HepG2 (cell line): ENCODE results near the gene JSRP1. TPM values are rescaled to one million over a fixed set of nuclear protein-coding genes. Genes with fewer than 3 reads are reported as not detected.

Experiments used
- ARID5B ChIP-seq: IDR thresholded peaks from 2 replicates; pipeline ENCODE4 v1.4.0; 2020; ENCODE audit warnings: mild to moderate bottlenecking, missing genetic modification reagents
- EP300 ChIP-seq, 3 experiments: sonication (generic) in 1 of 3; formaldehyde crosslinking in 1 of 3; IDR thresholded peaks; 2 replicates each; pipeline versions ENCODE4 v1.5.1 to v1.6.1; 2011 to 2020; ENCODE audit warnings: low read depth in 2 of 3, low read length in 2 of 3, borderline replicate concordance in 1 of 3, improper control_type of control experiment in 1 of 3, mild to moderate bottlenecking in 1 of 3, missing genetic modification reagents in 1 of 3, moderate library complexity in 1 of 3
- FOXJ3 ChIP-seq: sonication (generic); formaldehyde crosslinking; IDR thresholded peaks from 2 replicates; pipeline ENCODE4 v1.4.0; 2020; ENCODE audit warnings: missing genetic modification reagents, mild to moderate bottlenecking, borderline replicate concordance
- GABPB1 ChIP-seq: IDR thresholded peaks from 2 replicates; pipeline ENCODE4 v1.6.1; 2016; ENCODE audit warnings: mild to moderate bottlenecking, missing genetic modification reagents, moderate library complexity, missing compliant biosample characterization
- HDAC2 ChIP-seq: sonication (generic); formaldehyde crosslinking; IDR thresholded peaks from 2 replicates; pipeline ENCODE4 v1.4.0; 2020; ENCODE audit warnings: missing genetic modification reagents
- MTA1 ChIP-seq: sonication (generic); formaldehyde crosslinking; IDR thresholded peaks from 2 replicates; pipeline ENCODE4 v1.4.0; 2020; ENCODE audit warnings: missing genetic modification reagents, mild to moderate bottlenecking, borderline replicate concordance
- NRL ChIP-seq: sonication (generic); formaldehyde crosslinking; IDR thresholded peaks from 2 replicates; pipeline ENCODE4 v1.5.0; 2020; ENCODE audit warnings: missing genetic modification reagents, mild to moderate bottlenecking, moderate library complexity, borderline replicate concordance
- PRPF4 ChIP-seq: fragments of 200-400 bp; formaldehyde crosslinking; IDR thresholded peaks from 2 replicates; pipeline ENCODE4 v1.6.1; 2016; ENCODE audit warnings: low read length, low read depth; ENCODE audit not compliant: poor library complexity, severe bottlenecking
- SKI ChIP-seq: fragments of 450-650 bp; IDR thresholded peaks from one replicate; pipeline ENCODE4 v1.6.1; 2018; ENCODE audit warnings: mild to moderate bottlenecking; ENCODE audit not compliant: partially characterized antibody
- TEAD3 ChIP-seq: optimal IDR thresholded peaks from 2 replicates; pipeline ENCODE3; 2016; ENCODE audit warnings: borderline replicate concordance
- TRIM22 ChIP-seq: fragments of 450-650 bp; IDR thresholded peaks from 2 replicates; pipeline ENCODE4 v1.6.1; 2017
- ZNF557 ChIP-seq: sonication (generic); formaldehyde crosslinking; IDR thresholded peaks from 2 replicates; pipeline ENCODE4 v1.4.0; 2020; ENCODE audit warnings: missing genetic modification reagents
- ZSCAN9 ChIP-seq: IDR thresholded peaks from 2 replicates; pipeline ENCODE4 v1.6.1; 2016; ENCODE audit warnings: borderline replicate concordance
- polyA plus RNA-seq, 8 experiments: library from polyadenylated mRNA; depleted of rRNA in 3 of 8; stranded (reverse) in 7 of 8; unstranded in 1 of 8; fragments of >200 nt; fragmentation: Illumina TruSeq in 4 of 8; extraction: Trizol in 4 of 8; gene quantifications; 2 replicates each; pipeline versions ENCODE4 v1.2.1 to v1.2.3, GENCODE V29; 2011 to 2016; ENCODE audit warnings: low read depth in 4 of 8, missing spikeins in 1 of 8, mixed read lengths in 1 of 8; ENCODE audit not compliant: insufficient read depth in 1 of 8
- total RNA-seq, 5 experiments: library from RNA; depleted of rRNA; stranded (reverse); fragments of >200 nt; fragmentation: Illumina TruSeq; extraction: Trizol; gene quantifications; 2 replicates each; pipeline ENCODE4 v1.2.3, GENCODE V29; 2016; ENCODE audit warnings: low read depth in 1 of 5

JSRP1 gene
- total and polyA plus RNA-seq, 2 of the 13 experiments (the other 11 are each of a cell fraction or from before 2014, with no cell fraction given), result 0.16 to 0.38 TPM

- TF ChIP-seq FOXJ3 (CRISPR knock-in tag), result no peak
- TF ChIP-seq HDAC2 (CRISPR knock-in tag), result no peak
- TF ChIP-seq ZNF557 (CRISPR knock-in tag), result no peak
- TF ChIP-seq PRPF4, result no peak
- no peak for TF ChIP-seq TRIM22
- TF ChIP-seq SKI, result no peak
- 0 out of 2 replicates have a peak, but pooled peaks have one; percentile 16 for TF ChIP-seq MTA1
- TF ChIP-seq NRL, result no peak
- TF ChIP-seq EP300 (IDR thresholded peaks at IDR 0.05; ENCODE audit: low read depth in 2 of 2, low read length in 2 of 2), result no peak
- TF ChIP-seq EP300 (CRISPR knock-in tag; IDR thresholded peaks at IDR 0.05; ENCODE audit: borderline replicate concordance), result no peak
- no peak for TF ChIP-seq GABPB1
- no peak for TF ChIP-seq ZSCAN9 (CRISPR knock-in tag)
- no peak for TF ChIP-seq TEAD3 (CRISPR knock-in tag)
- TF ChIP-seq ARID5B (CRISPR knock-in tag), result no peak
- TF ChIP-seq, all 625 proteins: peak for 11
Measured at GRCh38 chr19:2233601-2234280, 22.5 kb downstream of the JSRP1 start (continued).
